DMS 273 (cell line): ENCODE results near the gene HRNR.
"Not testable (repeated sequence)": the region's sequence is repeated elsewhere in the genome, so short reads cannot be mapped to it uniquely, and the experiment has no call there.

Source experiments
- DNase-seq: peaks from one replicate; lab custom pipeline; 2025; ENCODE audit not compliant: unreplicated experiment; lab: John Stamatoyannopoulos, UW

Gene HRNR

GRCh38 chr1:152224093-152224492, at the start of gene HRNR:
Gene HRNR, minus strand, starts transcription at chr1:152224193. Its CDS starts 940 bp downstream, at chr1:152223253.
- no peak for DNase-seq

- not testable (repeated sequence) for DNase-seq
Measured at GRCh38 chr1:152256394-152256793, 32.4 kb upstream of the HRNR start.

- no peak for DNase-seq
Measured at GRCh38 chr1:152252157-152252556, 28.2 kb upstream of the HRNR start.

- no peak for DNase-seq
Measured at GRCh38 chr1:152251391-152251790, 27.4 kb upstream of the HRNR start.

- no peak for DNase-seq
Measured at GRCh38 chr1:152247316-152247715, 23.3 kb upstream of the HRNR start.

- DNase-seq: no peak
Measured at GRCh38 chr1:152244576-152245273, 20.7 kb upstream of the HRNR start.

- DNase-seq: no peak
Measured at GRCh38 chr1:152237093-152237492, 13.1 kb upstream of the HRNR start.

- DNase-seq: no peak
Measured at GRCh38 chr1:152228831-152229230, 4.8 kb upstream of the HRNR start.

- peak; percentile 43 for DNase-seq
Measured at GRCh38 chr1:152227310-152227928, 3.4 kb upstream of the HRNR start.

GRCh38 chr1:152225678-152226077, 1.7 kb upstream of the HRNR start:
- DNase-seq: no peak

- no peak for DNase-seq
Measured at GRCh38 chr1:152220166-152221163, 3.5 kb downstream of the HRNR start.

GRCh38 chr1:152219438-152219837, 4.6 kb downstream of the HRNR start:
- DNase-seq: not testable (repeated sequence)

GRCh38 chr1:152218762-152219436, 5.1 kb downstream of the HRNR start:
- DNase-seq: no peak

- not testable (repeated sequence) for DNase-seq
Measured at GRCh38 chr1:152215604-152216003, 8.4 kb downstream of the HRNR start.

GRCh38 chr1:152214911-152215310, 9.1 kb downstream of the HRNR start:
- DNase-seq: not testable (repeated sequence)

- no peak for DNase-seq
Measured at GRCh38 chr1:152198982-152199381, 25.0 kb downstream of the HRNR start.

- no peak for DNase-seq
Measured at GRCh38 chr1:152197361-152197941, 26.5 kb downstream of the HRNR start.

GRCh38 chr1:152191711-152192110, 32.3 kb downstream of the HRNR start:
- DNase-seq: no peak

GRCh38 chr1:152191260-152191659, 32.7 kb downstream of the HRNR start:
- DNase-seq: no peak

GRCh38 chr1:152190589-152190988, 33.4 kb downstream of the HRNR start:
- no peak for DNase-seq
